HepG2 (cell line): Measurements from ENCODE around the gene CTDP1. TPM values are rescaled to one million over a fixed set of nuclear protein-coding genes. Genes with fewer than 3 reads are reported as not detected.

Experiments used
- ATAC-seq: fragments of 200-7000 bp; cut with Tn5 transposase; 3 replicates; pipeline ENCODE4 v1.9.1; 2020; ENCODE audit warnings: mild to moderate bottlenecking, moderate library complexity
- BruUV-seq: library from RNA; stranded (reverse); fragments of 400-500 nt; replicated peaks from 2 replicates; lab custom pipeline; 2021; lab: Mats Ljungman, UMichigan
- CTCF ChIA-PET: fragments of 300-600 bp; formaldehyde crosslinking; extraction: SDS; loops from one replicate; lab custom pipeline; 2021; ENCODE audit warnings: low total read pairs, inconsistent platforms, low intra/inter-chr PET ratio; lab: Yijun Ruan, JAX
- POLR2A ChIA-PET: fragments of 350-600 bp; sonication (Branson Sonifier 250); formaldehyde crosslinking; loops from one replicate; lab custom pipeline; 2020; ENCODE audit warnings: antibody characterized with exemption, inconsistent platforms; lab: Yijun Ruan, JAX
- DNase-seq: peaks from one replicate; pipeline ENCODE4 v3.0.0-alpha.2; 2015; ENCODE audit warnings: low spot score
- FAIRE-seq: peaks from 3 replicates; lab custom pipeline; 2011; peaks lifted over from hg19 to GRCh38; lab: Jason Lieb, UNC
- H2AFZ ChIP-seq: one replicate; pipeline ENCODE4 v1.6.1; 2011; ENCODE audit warnings: low read length, inconsistent platforms
- H3K27ac ChIP-seq: fragments of 300-600 bp; 3 replicates; pipeline ENCODE4 v1.8.0; 2011; ENCODE audit warnings: mixed run types, mild to moderate bottlenecking, mixed read lengths, low read length, inconsistent platforms; ENCODE audit not compliant: insufficient read depth; ENCODE audit errors: extremely low read length
- H3K27me3 ChIP-seq, 2 experiments: fragments of 200-600 bp in 1 of 2; 2 replicates in 1 of 2; 3 replicates in 1 of 2; pipeline versions ENCODE4 v1.6.0 to v1.8.0; 2011; ENCODE audit warnings: low read length in 2 of 2, mild to moderate bottlenecking in 2 of 2, moderate library complexity in 2 of 2, inconsistent platforms in 1 of 2; ENCODE audit not compliant: insufficient read depth in 2 of 2, control insufficient read depth in 1 of 2
- H3K36me3 ChIP-seq, 2 experiments: fragments of 200-600 bp in 1 of 2; replicated peaks in 1 of 2; 2 replicates in 1 of 2; 3 replicates in 1 of 2; pipeline versions ENCODE4 v1.5.1 to v1.8.0; 2011; ENCODE audit warnings: low read length in 2 of 2, inconsistent platforms in 1 of 2; ENCODE audit not compliant: insufficient read depth in 2 of 2, control insufficient read depth in 1 of 2
- H3K4me1 ChIP-seq: 2 replicates; pipeline ENCODE4 v1.5.1; 2012; ENCODE audit warnings: low read length, inconsistent platforms; ENCODE audit not compliant: insufficient read depth
- H3K4me2 ChIP-seq: 2 replicates; pipeline ENCODE4 v1.6.0; 2011; ENCODE audit warnings: low read depth, low read length, inconsistent platforms
- H3K4me3 ChIP-seq, 3 experiments: fragments of 200-600 bp in 1 of 3; sonication (generic), shearing (Covaris generic) in 1 of 3; replicated peaks in 1 of 3; 2 replicates each; pipeline ENCODE4 v1.5.1; 2011 to 2016; ENCODE audit warnings: low read length in 3 of 3, inconsistent platforms in 2 of 3, low read depth in 2 of 3, mild to moderate bottlenecking in 2 of 3, control low read depth in 1 of 3, mixed read lengths in 1 of 3; ENCODE audit not compliant: insufficient read depth in 1 of 3
- H3K79me2 ChIP-seq: one replicate; pipeline ENCODE4 v1.6.1; 2011; ENCODE audit warnings: low read length, inconsistent platforms; ENCODE audit not compliant: insufficient read depth
- H3K9ac ChIP-seq: 2 replicates; pipeline ENCODE4 v1.6.0; 2011; ENCODE audit warnings: mild to moderate bottlenecking, low read depth, low read length, inconsistent platforms; ENCODE audit not compliant: insufficient read depth
- H3K9me3 ChIP-seq: 2 replicates; pipeline ENCODE4 v1.5.1; 2012; ENCODE audit warnings: mild to moderate bottlenecking, low read length
- H4K20me1 ChIP-seq: 2 replicates; pipeline ENCODE4 v1.6.0; 2011; ENCODE audit warnings: inconsistent platforms, mild to moderate bottlenecking, low read length, moderate library complexity; ENCODE audit not compliant: insufficient read depth
- JUNB ChIP-seq: sonication (generic); formaldehyde crosslinking; IDR thresholded peaks from 2 replicates; pipeline ENCODE4 v1.8.0; 2022; ENCODE audit warnings: missing genetic modification reagents, mild to moderate bottlenecking, borderline replicate concordance
- MAFG ChIP-seq: sonication (generic); formaldehyde crosslinking; IDR thresholded peaks from 2 replicates; pipeline ENCODE4 v1.5.1; 2020; ENCODE audit warnings: mild to moderate bottlenecking, missing genetic modification reagents
- PTBP1 ChIP-seq: fragments of 200-400 bp; formaldehyde crosslinking; IDR thresholded peaks from 2 replicates; pipeline ENCODE4 v1.6.1; 2018; ENCODE audit warnings: low read length, low read depth; ENCODE audit not compliant: poor library complexity, severe bottlenecking
- RCOR2 ChIP-seq: IDR thresholded peaks from 2 replicates; pipeline ENCODE4 v1.6.1; 2016; ENCODE audit warnings: missing biosample characterization, missing genetic modification reagents
- ZNF841 ChIP-seq: sonication (generic); formaldehyde crosslinking; IDR thresholded peaks from 2 replicates; pipeline ENCODE4 v1.8.1; 2023; ENCODE audit warnings: missing genetic modification reagents, borderline replicate concordance
- WGBS: methylation state at CpG from one replicate; pipeline ENCODE4 v1.1.6; 2017; ENCODE audit warnings: low lambda C conversion rate; 5-methylcytosine and 5-hydroxymethylcytosine counted together
- in situ Hi-C: cut with HindIII; loops from 2 replicates; pipeline ENCODE4 v1.10.0; 2017; ENCODE audit warnings: low pct_unique_long_range_greater_than_20kb; ENCODE audit not compliant: extremely low pct_ligation_motif_present
- intact Hi-C: fragments of 100-400 bp; cut with micrococcal nuclease; formaldehyde crosslinking; loops from one replicate; pipeline ENCODE4 v1.10.0; 2022; ENCODE audit not compliant: unreplicated experiment
- polyA plus RNA-seq, 8 experiments: library from polyadenylated mRNA; depleted of rRNA in 3 of 8; stranded (reverse) in 7 of 8; unstranded in 1 of 8; fragments of >200 nt; fragmentation: Illumina TruSeq in 4 of 8; extraction: Trizol in 4 of 8; gene quantifications; 2 replicates each; pipeline versions ENCODE4 v1.2.1 to v1.2.3, GENCODE V29; 2011 to 2016; ENCODE audit warnings: low read depth in 4 of 8, missing spikeins in 1 of 8, mixed read lengths in 1 of 8; ENCODE audit not compliant: insufficient read depth in 1 of 8
- total RNA-seq, 5 experiments: library from RNA; depleted of rRNA; stranded (reverse); fragments of >200 nt; fragmentation: Illumina TruSeq; extraction: Trizol; gene quantifications; 2 replicates each; pipeline ENCODE4 v1.2.3, GENCODE V29; 2016; ENCODE audit warnings: low read depth in 1 of 5
- TF ChIP-seq, protein P1 (sequence below): sonication (generic); formaldehyde crosslinking; IDR thresholded peaks from 2 replicates; pipeline ENCODE4 v1.4.0; 2020; ENCODE audit warnings: missing genetic modification reagents, borderline replicate concordance
- TF ChIP-seq, protein P2 (sequence below): sonication (generic); formaldehyde crosslinking; IDR thresholded peaks from 2 replicates; pipeline ENCODE4 v1.5.0; 2020; ENCODE audit warnings: mild to moderate bottlenecking, missing genetic modification reagents, moderate library complexity

CTDP1 gene
- total and polyA plus RNA-seq, 2 of the 13 experiments (the other 11 are each of a cell fraction or from before 2014, with no cell fraction given): 6.9 to 11.0 TPM

DNA sequence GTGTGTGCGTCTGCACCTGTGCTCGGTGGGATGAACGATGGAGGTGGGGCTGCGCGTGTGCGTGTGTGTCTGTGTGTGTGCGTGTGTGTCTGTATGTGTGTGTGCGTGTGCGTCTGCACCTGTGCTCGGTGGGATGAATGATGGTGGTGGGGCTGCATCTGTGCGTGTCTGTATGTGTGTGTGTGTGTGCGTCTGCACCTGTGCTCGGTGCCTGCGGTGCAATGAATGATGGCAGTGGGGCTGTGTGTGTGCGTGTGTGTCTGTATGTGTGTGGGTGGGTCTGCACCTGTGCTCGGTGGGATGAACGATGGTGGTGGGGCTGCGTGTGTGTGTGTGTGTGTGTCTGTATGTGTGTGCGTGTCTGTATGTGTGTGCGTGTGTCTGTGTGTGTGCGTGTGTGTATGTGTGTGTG, 48.5 kb upstream of the CTDP1 start:
- Histone ChIP-seq H3K27ac (no peak overlapping the region), H3K4me2 (no peak overlapping the region), H3K4me1 (no peaks in the 10 kb centered on the region)
- DNase-seq (no peak), ATAC-seq (no peak)
- in situ Hi-C loops: no loop called here
- ChIA-PET CTCF (no interaction called here), POLR2A (no interaction called here)
- TF ChIP-seq JUNB (CRISPR knock-in tag): no peak
- TF ChIP-seq, protein P1, sequence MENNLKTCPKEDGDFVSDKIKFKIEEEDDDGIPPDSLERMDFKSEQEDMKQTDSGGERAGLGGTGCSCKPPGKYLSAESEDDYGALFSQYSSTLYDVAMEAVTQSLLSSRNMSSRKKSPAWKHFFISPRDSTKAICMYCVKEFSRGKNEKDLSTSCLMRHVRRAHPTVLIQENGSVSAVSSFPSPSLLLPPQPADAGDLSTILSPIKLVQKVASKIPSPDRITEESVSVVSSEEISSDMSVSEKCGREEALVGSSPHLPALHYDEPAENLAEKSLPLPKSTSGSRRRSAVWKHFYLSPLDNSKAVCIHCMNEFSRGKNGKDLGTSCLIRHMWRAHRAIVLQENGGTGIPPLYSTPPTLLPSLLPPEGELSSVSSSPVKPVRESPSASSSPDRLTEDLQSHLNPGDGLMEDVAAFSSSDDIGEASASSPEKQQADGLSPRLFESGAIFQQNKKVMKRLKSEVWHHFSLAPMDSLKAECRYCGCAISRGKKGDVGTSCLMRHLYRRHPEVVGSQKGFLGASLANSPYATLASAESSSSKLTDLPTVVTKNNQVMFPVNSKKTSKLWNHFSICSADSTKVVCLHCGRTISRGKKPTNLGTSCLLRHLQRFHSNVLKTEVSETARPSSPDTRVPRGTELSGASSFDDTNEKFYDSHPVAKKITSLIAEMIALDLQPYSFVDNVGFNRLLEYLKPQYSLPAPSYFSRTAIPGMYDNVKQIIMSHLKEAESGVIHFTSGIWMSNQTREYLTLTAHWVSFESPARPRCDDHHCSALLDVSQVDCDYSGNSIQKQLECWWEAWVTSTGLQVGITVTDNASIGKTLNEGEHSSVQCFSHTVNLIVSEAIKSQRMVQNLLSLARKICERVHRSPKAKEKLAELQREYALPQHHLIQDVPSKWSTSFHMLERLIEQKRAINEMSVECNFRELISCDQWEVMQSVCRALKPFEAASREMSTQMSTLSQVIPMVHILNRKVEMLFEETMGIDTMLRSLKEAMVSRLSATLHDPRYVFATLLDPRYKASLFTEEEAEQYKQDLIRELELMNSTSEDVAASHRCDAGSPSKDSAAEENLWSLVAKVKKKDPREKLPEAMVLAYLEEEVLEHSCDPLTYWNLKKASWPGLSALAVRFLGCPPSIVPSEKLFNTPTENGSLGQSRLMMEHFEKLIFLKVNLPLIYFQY (CRISPR knock-in tag): no peak
- no peak for TF ChIP-seq PTBP1
- TF ChIP-seq, protein P2, sequence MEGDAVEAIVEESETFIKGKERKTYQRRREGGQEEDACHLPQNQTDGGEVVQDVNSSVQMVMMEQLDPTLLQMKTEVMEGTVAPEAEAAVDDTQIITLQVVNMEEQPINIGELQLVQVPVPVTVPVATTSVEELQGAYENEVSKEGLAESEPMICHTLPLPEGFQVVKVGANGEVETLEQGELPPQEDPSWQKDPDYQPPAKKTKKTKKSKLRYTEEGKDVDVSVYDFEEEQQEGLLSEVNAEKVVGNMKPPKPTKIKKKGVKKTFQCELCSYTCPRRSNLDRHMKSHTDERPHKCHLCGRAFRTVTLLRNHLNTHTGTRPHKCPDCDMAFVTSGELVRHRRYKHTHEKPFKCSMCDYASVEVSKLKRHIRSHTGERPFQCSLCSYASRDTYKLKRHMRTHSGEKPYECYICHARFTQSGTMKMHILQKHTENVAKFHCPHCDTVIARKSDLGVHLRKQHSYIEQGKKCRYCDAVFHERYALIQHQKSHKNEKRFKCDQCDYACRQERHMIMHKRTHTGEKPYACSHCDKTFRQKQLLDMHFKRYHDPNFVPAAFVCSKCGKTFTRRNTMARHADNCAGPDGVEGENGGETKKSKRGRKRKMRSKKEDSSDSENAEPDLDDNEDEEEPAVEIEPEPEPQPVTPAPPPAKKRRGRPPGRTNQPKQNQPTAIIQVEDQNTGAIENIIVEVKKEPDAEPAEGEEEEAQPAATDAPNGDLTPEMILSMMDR (CRISPR knock-in tag): no peak
- TF ChIP-seq RCOR2: no peak
- no peak for TF ChIP-seq ZNF841 (CRISPR knock-in tag)
- no peak for TF ChIP-seq MAFG (CRISPR knock-in tag)
- TF ChIP-seq, all 625 proteins: peak for 0
- WGBS: 80% methylated on average over 21 of the region's 21 CpGs
- Histone ChIP-seq H2AFZ (no peak overlapping the region), H3K27me3 (peaks cover 10 to 48% of the 10 kb centered on the region in 2 experiments), H3K9ac (no peak overlapping the region), H3K9me3 (peaks cover 6% of the 10 kb centered on the region; the same call in 1 of the 2 replicates), H3K79me2 (no peaks in the 10 kb centered on the region), H3K36me3 (no peaks in the 10 kb centered on the region), H4K20me1 (no peaks in the 10 kb centered on the region), H3K4me3 (no peak overlapping the region)
- intact Hi-C loops: no loop called here
- no TSS peak for BruUV-seq
- no peak for FAIRE-seq
